Tibial artery (tissue), 4 donors: ENCODE data around the gene PRDM16.

Source experiments
- DNase-seq, 2 donors: peaks; one replicate each; pipeline ENCODE4 v3.0.0-alpha.2; 2019
- H3K27ac ChIP-seq, 2 donors: fragments of 200-600 bp; sonication (generic) in 1 of 2; 1 replicate in 1 of 2; 2 replicates in 1 of 2; pipeline ENCODE4 v1.5.1; 2018 to 2019; ENCODE audit warnings: mild to moderate bottlenecking in 1 of 2
- H3K27me3 ChIP-seq, 2 donors: fragments of 200-600 bp; sonication (generic) in 1 of 2; one replicate each; pipeline versions ENCODE4 v1.5.1 to v1.6.0; 2016 to 2019
- H3K36me3 ChIP-seq, 3 donors: fragments of 200-600 bp; sonication (generic) in 2 of 3; one replicate each; pipeline ENCODE4 v1.5.1; 2016 to 2019; ENCODE audit warnings: mild to moderate bottlenecking in 2 of 3
- H3K4me1 ChIP-seq, 4 donors: fragments of 200-600 bp; sonication (generic) in 2 of 4; 1 replicate in 3 of 4; 2 replicates in 1 of 4; pipeline ENCODE4 v1.5.1; 2016 to 2019
- H3K4me3 ChIP-seq, 2 donors: fragments of 200-600 bp; sonication (generic) in 1 of 2; 1 replicate in 1 of 2; 2 replicates in 1 of 2; pipeline ENCODE4 v1.5.1; 2018 to 2019; ENCODE audit warnings: mild to moderate bottlenecking in 2 of 2
- H3K9me3 ChIP-seq, 3 donors: fragments of 200-600 bp; sonication (generic) in 1 of 3; one replicate each; pipeline ENCODE4 v1.5.1; 2016 to 2019
- intact Hi-C: fragments of 100-400 bp; cut with DNase I; formaldehyde crosslinking; loops from one replicate; pipeline ENCODE4 v1.15.0; 2023; ENCODE audit warnings: low total_unique reads
- TF ChIP-seq, protein P1 (sequence below), 2 experiments: fragments of 200-600 bp in 1 of 2; fragments of 450-650 bp in 1 of 2; IDR thresholded peaks; one replicate each; pipeline ENCODE4 v1.5.1; 2017 to 2019; ENCODE audit warnings: antibody characterized with exemption in 2 of 2, mild to moderate bottlenecking in 1 of 2, moderate library complexity in 1 of 2

Gene PRDM16

DNA sequence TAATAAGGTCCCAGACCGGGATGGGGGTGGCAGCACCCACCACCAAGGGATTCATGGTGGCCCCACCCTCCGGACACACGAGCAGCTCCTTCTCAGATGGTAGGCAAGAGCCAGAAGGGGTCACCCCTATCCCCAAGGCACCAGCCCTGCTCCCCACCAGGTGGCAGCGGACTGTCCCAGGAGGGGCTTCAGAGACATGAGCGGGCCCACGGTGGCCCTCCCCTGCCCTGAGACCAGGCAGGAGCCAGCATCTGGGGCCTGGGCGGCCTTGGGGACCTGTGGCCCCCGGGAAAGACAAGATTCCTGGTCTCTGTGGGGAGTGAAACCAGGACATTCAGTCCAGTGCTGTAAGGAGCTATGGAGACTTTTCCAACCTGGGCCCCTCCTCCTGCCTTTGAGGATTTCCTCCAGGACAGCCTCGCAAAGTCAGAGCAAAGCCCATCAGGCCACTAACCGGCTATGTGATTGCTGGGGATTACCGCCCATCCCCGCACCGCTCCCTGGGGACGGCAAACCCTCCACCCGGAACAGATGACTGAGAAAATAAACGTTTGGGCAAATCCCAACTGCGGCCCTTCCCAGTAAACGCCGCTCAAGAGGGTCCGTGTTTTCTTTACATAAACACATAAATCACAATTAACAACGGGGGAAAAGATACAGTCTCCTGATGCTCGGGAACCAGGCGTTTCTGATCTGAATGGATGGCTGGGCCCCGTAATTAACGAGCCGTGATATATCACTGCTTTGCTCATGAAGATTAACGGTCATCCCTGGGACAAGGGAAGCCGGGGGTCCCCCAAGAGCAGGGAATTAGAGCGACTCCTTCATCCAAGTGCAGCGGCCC is 334.6 kb downstream of the PRDM16 start:
- Histone ChIP-seq H3K27ac (peak overlapping the region; percentile 42 to 70), H3K27me3 (no peaks in the 10 kb centered on the region), H3K9me3 (no peaks in the 10 kb centered on the region), H3K36me3 (peaks cover 19 to 34% (median 33%) of the 10 kb centered on the region in 3 donors), H3K4me1 (peaks cover 0 to 49% (median 26%) of the 10 kb centered on the region in 4 donors), H3K4me3 (no peak overlapping the region)
- intact Hi-C loops, result no loop called here
- TF ChIP-seq, protein P1, sequence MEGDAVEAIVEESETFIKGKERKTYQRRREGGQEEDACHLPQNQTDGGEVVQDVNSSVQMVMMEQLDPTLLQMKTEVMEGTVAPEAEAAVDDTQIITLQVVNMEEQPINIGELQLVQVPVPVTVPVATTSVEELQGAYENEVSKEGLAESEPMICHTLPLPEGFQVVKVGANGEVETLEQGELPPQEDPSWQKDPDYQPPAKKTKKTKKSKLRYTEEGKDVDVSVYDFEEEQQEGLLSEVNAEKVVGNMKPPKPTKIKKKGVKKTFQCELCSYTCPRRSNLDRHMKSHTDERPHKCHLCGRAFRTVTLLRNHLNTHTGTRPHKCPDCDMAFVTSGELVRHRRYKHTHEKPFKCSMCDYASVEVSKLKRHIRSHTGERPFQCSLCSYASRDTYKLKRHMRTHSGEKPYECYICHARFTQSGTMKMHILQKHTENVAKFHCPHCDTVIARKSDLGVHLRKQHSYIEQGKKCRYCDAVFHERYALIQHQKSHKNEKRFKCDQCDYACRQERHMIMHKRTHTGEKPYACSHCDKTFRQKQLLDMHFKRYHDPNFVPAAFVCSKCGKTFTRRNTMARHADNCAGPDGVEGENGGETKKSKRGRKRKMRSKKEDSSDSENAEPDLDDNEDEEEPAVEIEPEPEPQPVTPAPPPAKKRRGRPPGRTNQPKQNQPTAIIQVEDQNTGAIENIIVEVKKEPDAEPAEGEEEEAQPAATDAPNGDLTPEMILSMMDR (IDR thresholded peaks at IDR 0.05), result peak in 1 of 2 experiments; percentile 5
- no peak for DNase-seq

DNA sequence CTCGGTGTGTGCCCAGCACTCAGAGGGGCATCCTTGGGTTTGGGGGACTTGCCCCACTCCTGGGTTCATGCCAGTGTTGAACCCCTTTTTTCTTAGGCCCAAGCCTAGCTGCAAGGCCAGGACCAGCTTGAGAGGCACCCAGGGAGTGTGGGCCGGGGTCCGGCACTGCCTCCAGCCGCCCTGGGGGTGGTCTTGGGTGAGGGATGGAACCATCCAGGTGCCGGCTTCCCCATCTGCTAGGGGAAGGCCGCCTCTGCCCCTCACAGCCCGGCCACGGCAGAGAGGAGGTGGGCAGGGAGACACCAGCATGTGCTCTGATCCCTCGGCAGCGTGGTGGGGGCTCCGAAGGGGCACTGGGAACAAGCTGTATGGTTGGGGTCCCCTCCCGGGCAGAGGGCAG is 335.3 kb downstream of the PRDM16 start:
- no peak overlapping the region for H3K4me3 ChIP-seq
- intact Hi-C loops, result no loop called here
- H3K27ac ChIP-seq, result peak overlapping the region; percentile 42 to 70
- DNase-seq, result no peak
- TF ChIP-seq, protein P1 (IDR thresholded peaks at IDR 0.05), result no peak
- no peaks in the 10 kb centered on the region for H3K27me3 ChIP-seq
- H3K9me3 ChIP-seq, result no peaks in the 10 kb centered on the region
- H3K36me3 ChIP-seq, result peaks cover 19 to 34% (median 33%) of the 10 kb centered on the region in 3 donors
- peaks cover 0 to 48% (median 24%) of the 10 kb centered on the region in 4 donors for H3K4me1 ChIP-seq

DNA sequence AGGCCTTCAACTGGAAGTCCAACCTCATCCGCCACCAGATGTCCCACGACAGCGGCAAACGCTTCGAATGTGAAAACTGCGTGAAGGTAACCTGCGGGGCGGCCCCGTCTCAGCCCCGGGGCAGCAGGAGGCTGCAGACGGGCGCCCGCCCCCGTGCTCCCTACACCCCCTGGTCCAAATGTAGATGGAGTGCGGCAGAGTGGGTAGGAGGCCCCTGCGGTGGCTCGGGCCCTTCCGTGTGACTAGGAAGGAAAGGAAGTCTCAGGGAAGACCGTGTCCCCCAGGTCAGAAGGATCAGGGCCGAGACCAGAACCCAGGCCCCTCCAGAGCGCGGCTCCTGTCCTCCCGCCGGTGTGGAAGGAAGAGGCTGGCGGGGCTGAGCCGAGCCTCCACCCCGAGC is 335.8 kb downstream of the PRDM16 start:
- intact Hi-C loops, result loop anchor here (5.0 kb wide), 1 partner anchor 338 kb away; the partner anchor contains the start of gene PRDM16
- H3K4me3 ChIP-seq, result no peak overlapping the region
- H3K27me3 ChIP-seq, result no peaks in the 10 kb centered on the region
- H3K36me3 ChIP-seq, result peaks cover 19 to 34% (median 33%) of the 10 kb centered on the region in 3 donors
- H3K9me3 ChIP-seq, result no peaks in the 10 kb centered on the region
- H3K27ac ChIP-seq, result peak overlapping the region in 1 of 2 donors; percentile 70
- no peak for DNase-seq
- peaks cover 0 to 48% (median 23%) of the 10 kb centered on the region in 4 donors for H3K4me1 ChIP-seq
- TF ChIP-seq, protein P1 (IDR thresholded peaks at IDR 0.05), result no peak

DNA sequence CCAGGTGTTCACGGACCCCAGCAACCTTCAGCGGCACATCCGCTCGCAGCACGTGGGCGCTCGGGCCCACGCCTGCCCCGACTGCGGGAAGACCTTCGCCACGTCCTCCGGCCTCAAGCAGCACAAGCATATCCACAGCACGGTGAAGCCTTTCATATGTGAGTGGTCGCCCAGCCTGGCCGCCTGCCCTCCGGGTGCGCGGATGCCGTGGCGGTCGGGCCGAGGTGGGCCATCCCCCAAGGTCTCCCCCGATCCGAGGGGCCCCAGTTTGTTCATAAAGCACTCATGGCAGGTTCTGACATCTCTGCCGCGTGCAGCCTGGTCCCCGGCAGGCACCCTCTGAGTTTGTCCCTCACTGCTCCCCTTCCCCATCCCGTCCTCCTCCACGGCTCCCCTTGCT is 336.5 kb downstream of the PRDM16 start:
- DNase-seq, result no peak
- intact Hi-C loops, result loop anchor here (5.0 kb wide), 1 partner anchor 338 kb away; the partner anchor contains the start of gene PRDM16
- Histone ChIP-seq H3K27me3 (no peaks in the 10 kb centered on the region), H3K27ac (no peak overlapping the region), H3K4me3 (no peak overlapping the region), H3K36me3 (peaks cover 19 to 34% (median 33%) of the 10 kb centered on the region in 3 donors), H3K9me3 (no peaks in the 10 kb centered on the region), H3K4me1 (peaks cover 0 to 43% (median 19%) of the 10 kb centered on the region in 4 donors)
- TF ChIP-seq, protein P1 (IDR thresholded peaks at IDR 0.05), result no peak

DNA sequence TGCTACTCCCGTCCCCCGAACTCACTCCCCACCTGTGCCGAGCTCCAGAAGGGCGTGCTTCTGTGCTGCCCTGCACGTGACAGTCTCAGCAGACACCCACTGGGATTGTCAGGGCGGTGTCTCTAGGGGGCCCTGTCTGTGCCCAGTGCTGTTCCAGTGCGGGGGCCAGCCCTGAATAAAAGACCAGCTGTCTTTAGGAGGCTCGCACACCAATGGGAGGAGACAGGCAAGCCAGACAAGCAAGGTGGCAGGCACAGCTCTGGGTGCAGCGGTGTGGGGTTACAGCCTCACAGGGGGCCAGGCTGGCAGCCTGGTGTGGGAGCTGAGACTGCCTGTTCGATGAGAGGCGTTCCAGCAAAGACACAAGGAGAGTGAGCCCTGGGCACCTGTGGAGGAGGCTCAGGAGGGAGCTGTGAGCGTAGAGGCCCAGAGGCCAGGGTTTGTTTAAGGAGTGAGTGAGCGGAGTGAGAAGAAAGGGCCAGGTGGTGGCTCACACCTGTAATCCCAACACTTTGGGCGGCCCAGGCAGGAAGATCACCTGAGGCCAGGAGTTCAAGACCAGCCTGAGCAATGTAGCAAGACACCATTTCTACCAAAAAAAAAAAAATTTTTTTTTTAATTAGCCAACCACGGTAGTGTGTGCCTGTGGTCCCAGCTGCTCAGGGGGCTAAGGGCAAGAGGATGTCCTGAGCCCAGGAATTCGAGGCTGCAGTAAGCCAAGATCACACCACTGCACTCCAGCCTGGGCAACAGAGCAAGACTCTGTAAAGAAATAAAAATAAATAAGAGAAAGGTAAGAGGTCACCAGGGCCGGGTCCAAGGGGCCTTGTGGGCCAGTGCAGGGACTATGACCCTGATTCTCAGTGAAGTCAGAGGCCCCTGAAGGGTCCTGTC is 337.2 kb downstream of the PRDM16 start:
- Histone ChIP-seq H3K27ac (peak overlapping the region in 1 of 2 donors; percentile 10), H3K9me3 (no peaks in the 10 kb centered on the region), H3K27me3 (no peaks in the 10 kb centered on the region), H3K4me3 (no peak overlapping the region), H3K36me3 (peaks cover 19 to 41% (median 33%) of the 10 kb centered on the region in 3 donors), H3K4me1 (peaks cover 0 to 39% (median 19%) of the 10 kb centered on the region in 4 donors)
- TF ChIP-seq, protein P1 (IDR thresholded peaks at IDR 0.05), result no peak
- no peak for DNase-seq
- intact Hi-C loops, result loop anchor here (5.0 kb wide), 1 partner anchor 339 kb away; the partner anchor contains the start of gene PRDM16
